Measurements from ENCODE around the gene ERGIC1. TPM values are rescaled to one million over a fixed set of nuclear protein-coding genes. Genes with fewer than 3 reads are reported as not detected.
A peak's percentile ranks its signal among the peaks of the same experiment; 100 is the strongest.

ERGIC1 gene
- total and polyA plus RNA-seq, 2 experiments from 2014 or later = 25.2 to 92.2 TPM

GRCh38 chr5:172833372-172833685, 722 bp upstream of the ERGIC1 start (continued):
- TF ChIP-seq ETS1 (IDR thresholded peaks at IDR 0.05) (no peak), ZNF331 (CRISPR knock-in tag; IDR thresholded peaks at IDR 0.05; ENCODE audit: low read depth) (no peak), JUNB (IDR thresholded peaks at IDR 0.05; ENCODE audit: unreplicated experiment) (no peak), EZH2 (IDR thresholded peaks at IDR 0.05; ENCODE audit: low read depth, unreplicated experiment) (no peak), REST (IDR thresholded peaks at IDR 0.05; ENCODE audit: unreplicated experiment) (no peak), EZH2phosphoT487 (IDR thresholded peaks at IDR 0.05; ENCODE audit: unreplicated experiment) (no peak), NANOG (IDR thresholded peaks at IDR 0.05; ENCODE audit: borderline replicate concordance) (no peak), CREB1 (CRISPR knock-in tag; IDR thresholded peaks at IDR 0.05; ENCODE audit: low read depth) (no peak), ZNF114 (CRISPR knock-in tag; IDR thresholded peaks at IDR 0.05) (no peak), STAT1 (IDR thresholded peaks at IDR 0.05; ENCODE audit: unreplicated experiment) (no peak)

DNA sequence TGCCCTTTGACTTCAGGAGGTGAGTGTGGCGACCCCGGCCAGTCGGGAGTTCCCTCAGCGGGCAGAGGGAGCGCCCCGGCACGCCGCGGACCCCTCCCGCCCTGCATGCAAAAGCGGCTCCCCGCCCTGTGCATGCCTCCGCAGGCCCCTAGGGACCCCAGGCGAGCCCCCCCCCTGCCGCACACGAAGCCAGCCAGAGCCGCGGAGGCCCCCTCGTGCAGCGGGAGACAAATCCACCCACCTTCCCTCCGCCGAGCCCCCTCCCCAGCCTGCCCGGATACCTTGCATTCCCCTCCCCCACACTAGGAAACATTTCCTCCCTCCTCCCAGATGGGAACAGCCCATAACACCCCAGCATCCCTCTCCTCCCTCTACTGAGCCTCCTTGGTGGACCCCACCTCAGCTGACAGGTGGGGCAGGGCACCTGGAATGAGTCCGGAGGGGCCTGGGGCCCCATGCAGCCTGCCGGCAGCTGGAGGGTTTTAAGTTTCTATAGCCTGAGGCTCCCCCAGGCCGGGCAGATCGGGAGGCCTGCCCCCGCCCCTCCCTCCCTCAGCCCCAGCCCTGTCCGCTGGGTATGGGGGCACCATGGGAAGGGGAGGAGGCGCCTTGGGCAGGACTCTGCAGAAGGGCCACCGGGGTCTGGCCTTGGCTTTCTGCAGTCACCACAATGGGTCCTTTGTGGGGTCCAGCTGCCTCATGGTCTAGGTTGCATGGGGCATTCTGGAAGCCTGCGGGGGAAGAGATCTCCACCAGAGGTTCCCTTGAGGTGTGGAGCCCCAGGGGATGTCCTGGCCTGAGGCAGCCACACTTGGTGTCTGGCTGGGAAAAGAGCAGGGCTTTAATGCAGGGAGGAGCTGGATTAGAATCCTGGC, 601 bp downstream of the ERGIC1 start:
- Histone ChIP-seq H4K20me1 (replicated peaks; ENCODE audit: insufficient read depth) (peaks cover 17% of the 10 kb centered on the region; the same call in 1 of the 2 replicates), H3K27ac (ENCODE audit: low read depth) (peak overlapping the region; percentile 74; the same call in 1 of the 2 replicates), H2AFZ (no peak overlapping the region), H3K4me3 (peak overlapping the region; percentile 88), H3K9me2 (ENCODE audit: insufficient read depth) (no peaks in the 10 kb centered on the region), H3K27me3 (ENCODE audit: insufficient read depth) (no peaks in the 10 kb centered on the region), H3K36me3 (ENCODE audit: insufficient read depth) (no peaks in the 10 kb centered on the region; the same call in 1 of the 2 replicates), H3K4me1 (ENCODE audit: insufficient read depth) (peaks cover 20% of the 10 kb centered on the region), H3K4me2 (peak overlapping the region; percentile 93), H3F3A (replicated peaks; ENCODE audit: low read depth) (peaks cover 7% of the 10 kb centered on the region; the same call in 1 of the 2 replicates), H3K79me2 (replicated peaks; ENCODE audit: insufficient read depth) (peaks cover 52% of the 10 kb centered on the region)
- peak; percentile 82 for DNase-seq (ENCODE audit: low spot score)
- Mint-ChIP-seq H3K4me1 (peaks cover 29% of the 10 kb centered on the region), H3K27ac (peak overlapping the region; percentile 67; the same call in 1 of the 2 replicates), H3K4me3 (peak overlapping the region; percentile 90), H3K27me3 (ENCODE audit: insufficient read depth, low read depth, poor library complexity) (peaks cover 8% of the 10 kb centered on the region), H3K9me3 (no peaks in the 10 kb centered on the region; the same call in 2 of the 3 replicates), H3K36me3 (ENCODE audit: low read depth) (peaks cover 18% of the 10 kb centered on the region; the same call in 2 of the 3 replicates)
- peak; percentile 53 for ATAC-seq
- no peak for TF ChIP-seq CREB1 (CRISPR knock-in tag; IDR thresholded peaks at IDR 0.05; ENCODE audit: low read depth)
- TF ChIP-seq REST (IDR thresholded peaks at IDR 0.05; ENCODE audit: unreplicated experiment) = no peak
- no peak for TF ChIP-seq ZNF114 (CRISPR knock-in tag; IDR thresholded peaks at IDR 0.05)
- no peak for TF ChIP-seq EZH2 (IDR thresholded peaks at IDR 0.05; ENCODE audit: low read depth, unreplicated experiment)
- no peak for TF ChIP-seq ETS1 (IDR thresholded peaks at IDR 0.05)
- TF ChIP-seq STAT1 (IDR thresholded peaks at IDR 0.05; ENCODE audit: unreplicated experiment) = no peak
- no peak for TF ChIP-seq POLR2AphosphoS5 (IDR thresholded peaks at IDR 0.05; ENCODE audit: low read depth)
